Thymus (tissue), 11 donors: ENCODE data around the gene DNAH10. TPM values are rescaled to one million over a fixed set of nuclear protein-coding genes. Genes with fewer than 3 reads are reported as not detected.

Experiments
- DNase-seq, 9 donors: peaks; one replicate each; pipeline ENCODE4 v3.0.0-alpha.2; 2013; ENCODE audit warnings: low spot score in 9 of 9, low read depth in 6 of 9, missing footprints in 1 of 9
- H3K27ac ChIP-seq, 2 donors: one replicate each; pipeline ENCODE4 v1.5.1; 2013; ENCODE audit warnings: control low read depth in 1 of 2, low read depth in 1 of 2, low read length in 1 of 2, mild to moderate bottlenecking in 1 of 2, moderate library complexity in 1 of 2
- H3K27me3 ChIP-seq, 2 donors: one replicate each; pipeline ENCODE4 v1.5.1; 2013; ENCODE audit warnings: low read length in 1 of 2; ENCODE audit not compliant: control insufficient read depth in 2 of 2, insufficient read depth in 1 of 2
- H3K36me3 ChIP-seq, 2 donors: one replicate each; pipeline ENCODE4 v1.5.1; 2013; ENCODE audit warnings: low read length in 1 of 2, mild to moderate bottlenecking in 1 of 2, moderate library complexity in 1 of 2; ENCODE audit not compliant: control insufficient read depth in 2 of 2, insufficient read depth in 2 of 2
- H3K4me1 ChIP-seq, 2 donors: one replicate each; pipeline ENCODE4 v1.5.1; 2013; ENCODE audit warnings: low read length in 2 of 2; ENCODE audit not compliant: control insufficient read depth in 2 of 2, insufficient read depth in 2 of 2
- H3K4me3 ChIP-seq, 2 donors: one replicate each; pipeline ENCODE4 v1.5.1; 2013; ENCODE audit warnings: low read length in 2 of 2, control low read depth in 1 of 2, mild to moderate bottlenecking in 1 of 2
- H3K9me3 ChIP-seq, 2 donors: one replicate each; pipeline ENCODE4 v1.5.1; 2013; ENCODE audit warnings: low read length in 1 of 2, mild to moderate bottlenecking in 1 of 2; ENCODE audit not compliant: control insufficient read depth in 2 of 2, insufficient read depth in 1 of 2
- WGBS: extraction: QIAGEN DNeasy Blood & Tissue Kit; methylation state at CpG from one replicate; pipeline ENCODE4 v1.1.7; 2013; 5-methylcytosine and 5-hydroxymethylcytosine counted together
- polyA plus RNA-seq: library from polyadenylated mRNA; stranded (reverse); fragments of 200-250 nt; gene quantifications from one replicate; pipeline ENCODE4 v1.2.3, GENCODE V29; 2013
- total RNA-seq: library from RNA; stranded (reverse); fragments of 120-200 nt; gene quantifications from one replicate; pipeline ENCODE4 v1.2.4, GENCODE V29; 2013
- donor health status: healthy.

DNAH10 gene
- total and polyA plus RNA-seq, 2 donors, result 0.47 to 0.82 TPM

- Histone ChIP-seq H3K27ac (no peak overlapping the region), H3K36me3 (no peaks in the 10 kb centered on the region), H3K4me3 (no peak overlapping the region), H3K9me3 (peaks cover 0 to 11% of the 10 kb centered on the region in 2 donors), H3K27me3 (no peaks in the 10 kb centered on the region), H3K4me1 (no peaks in the 10 kb centered on the region)
- WGBS, result over 99% methylated on average over 2 of the region's 2 CpGs
- DNase-seq, result no peak
Measured at GRCh38 chr12:123815968-123816367, 53.9 kb downstream of the DNAH10 start.

- no peak for DNase-seq
- no peaks in the 10 kb centered on the region for H3K4me1 ChIP-seq
- 97% methylated on average over 4 of the region's 4 CpGs for WGBS
- no peaks in the 10 kb centered on the region for H3K27me3 ChIP-seq
- peaks cover 0 to 11% of the 10 kb centered on the region in 2 donors for H3K9me3 ChIP-seq
- H3K4me3 ChIP-seq, result no peak overlapping the region
- no peaks in the 10 kb centered on the region for H3K36me3 ChIP-seq
- H3K27ac ChIP-seq, result no peak overlapping the region
Measured at GRCh38 chr12:123816896-123817537, 54.9 kb downstream of the DNAH10 start.

- no peaks in the 10 kb centered on the region for H3K36me3 ChIP-seq
- 96% methylated on average over 6 of the region's 6 CpGs for WGBS
- no peak overlapping the region for H3K27ac ChIP-seq
- H3K4me1 ChIP-seq, result peaks cover 18 to 36% of the 10 kb centered on the region in 2 donors
- H3K4me3 ChIP-seq, result no peak overlapping the region
- DNase-seq, result no peak
- peaks cover 0 to 2% of the 10 kb centered on the region in 2 donors for H3K27me3 ChIP-seq
- peaks cover 0 to 2% of the 10 kb centered on the region in 2 donors for H3K9me3 ChIP-seq
Measured at GRCh38 chr12:123822804-123823203, 60.7 kb downstream of the DNAH10 start.

GRCh38 chr12:123828120-123828519 lies 66.0 kb downstream of the DNAH10 start:
- Histone ChIP-seq H3K36me3 (no peaks in the 10 kb centered on the region), H3K4me3 (no peak overlapping the region), H3K27me3 (peaks cover 0 to under 1% of the 10 kb centered on the region in 2 donors), H3K4me1 (peaks cover 26 to 53% of the 10 kb centered on the region in 2 donors), H3K27ac (peak overlapping the region in 1 of 2 donors; percentile 87), H3K9me3 (no peaks in the 10 kb centered on the region)
- 71% methylated on average over 3 of the region's 3 CpGs for WGBS
- DNase-seq, result no peak

GRCh38 chr12:123828854-123829547 lies 66.9 kb downstream of the DNAH10 start:
- WGBS, result 80% methylated on average over 13 of the region's 13 CpGs
- peaks cover 26 to 53% of the 10 kb centered on the region in 2 donors for H3K4me1 ChIP-seq
- H3K4me3 ChIP-seq, result no peak overlapping the region
- H3K9me3 ChIP-seq, result peaks cover 0 to 3% of the 10 kb centered on the region in 2 donors
- peak overlapping the region in 1 of 2 donors; percentile 87 for H3K27ac ChIP-seq
- no peaks in the 10 kb centered on the region for H3K27me3 ChIP-seq
- no peaks in the 10 kb centered on the region for H3K36me3 ChIP-seq
- no peak for DNase-seq

- DNase-seq, result no peak
- no peaks in the 10 kb centered on the region for H3K36me3 ChIP-seq
- WGBS, result 96% methylated on average over 10 of the region's 10 CpGs
- peaks cover 0 to 5% of the 10 kb centered on the region in 2 donors for H3K9me3 ChIP-seq
- H3K4me3 ChIP-seq, result no peak overlapping the region
- H3K4me1 ChIP-seq, result peaks cover 26 to 48% of the 10 kb centered on the region in 2 donors
- H3K27me3 ChIP-seq, result no peaks in the 10 kb centered on the region
- H3K27ac ChIP-seq, result no peak overlapping the region
Measured at GRCh38 chr12:123829561-123829960, 67.5 kb downstream of the DNAH10 start.

- WGBS, result 99% methylated on average over 2 of the region's 2 CpGs
- DNase-seq, result no peak
Measured at GRCh38 chr12:123830675-123831074, 68.6 kb downstream of the DNAH10 start.

GRCh38 chr12:123832052-123832451 lies 70.0 kb downstream of the DNAH10 start:
- Histone ChIP-seq H3K36me3 (no peaks in the 10 kb centered on the region), H3K9me3 (peaks cover 2 to 11% of the 10 kb centered on the region in 2 donors), H3K27ac (no peak overlapping the region), H3K27me3 (no peaks in the 10 kb centered on the region), H3K4me1 (peaks cover 12 to 24% of the 10 kb centered on the region in 2 donors), H3K4me3 (no peak overlapping the region)
- WGBS, result 98% methylated on average over 5 of the region's 5 CpGs
- DNase-seq, result no peak

More at GRCh38 chr12:123830675-123831074, 68.6 kb downstream of the DNAH10 start:
- Histone ChIP-seq H3K36me3 (no peaks in the 10 kb centered on the region), H3K9me3 (peaks cover 2 to 11% of the 10 kb centered on the region in 2 donors), H3K27me3 (no peaks in the 10 kb centered on the region), H3K4me1 (peaks cover 17 to 37% of the 10 kb centered on the region in 2 donors), H3K27ac (no peak overlapping the region), H3K4me3 (no peak overlapping the region)

GRCh38 chr12:123833830-123834229 lies 71.7 kb downstream of the DNAH10 start:
- no peak for DNase-seq
- H3K36me3 ChIP-seq, result no peaks in the 10 kb centered on the region
- no peaks in the 10 kb centered on the region for H3K27me3 ChIP-seq
- H3K9me3 ChIP-seq, result peaks cover 2 to 11% of the 10 kb centered on the region in 2 donors
- H3K4me3 ChIP-seq, result no peak overlapping the region
- H3K27ac ChIP-seq, result no peak overlapping the region
- peaks cover under 1 to 7% of the 10 kb centered on the region in 2 donors for H3K4me1 ChIP-seq
